Measurements from ENCODE around the gene IRGQ. TPM values are rescaled to one million over a fixed set of nuclear protein-coding genes. Genes with fewer than 3 reads are reported as not detected.
"Not testable (repeated sequence)": the region's sequence is repeated elsewhere in the genome, so short reads cannot be mapped to it uniquely, and the experiment has no call there.

Gene IRGQ
- total and polyA plus RNA-seq, 2 experiments from 2014 or later: 8.4 to 49.6 TPM

DNA sequence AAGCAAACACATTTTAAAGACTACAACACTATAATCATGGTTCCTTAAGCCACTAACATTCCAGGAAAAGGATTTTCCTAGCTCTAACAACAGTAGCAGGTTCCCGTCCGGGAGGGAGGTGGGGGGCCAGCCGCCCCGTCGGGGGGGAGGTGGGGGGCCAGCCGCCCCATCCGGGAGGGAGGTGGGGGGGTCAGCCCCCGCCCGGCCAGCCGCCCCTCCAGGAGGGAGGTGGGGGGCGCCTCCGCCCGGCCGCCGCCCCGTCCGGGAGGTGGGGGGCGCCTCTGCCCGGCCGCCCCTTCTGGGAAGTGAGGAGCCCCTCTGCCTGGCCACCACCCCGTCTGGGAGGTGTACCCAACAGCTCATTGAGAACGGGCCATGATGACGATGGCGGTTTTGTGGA lies 48.0 kb downstream of the IRGQ start:
- H2AFZ ChIP-seq; ATAC-seq; H3K4me3 ChIP-seq; H3K79me2 ChIP-seq (replicated peaks; ENCODE audit: insufficient read depth); H3K27ac Mint-ChIP-seq; H3K4me3 Mint-ChIP-seq; H3K4me1 Mint-ChIP-seq; H3K27me3 Mint-ChIP-seq (ENCODE audit: insufficient read depth, low read depth, poor library complexity); H3K9me2 ChIP-seq (ENCODE audit: insufficient read depth); H3K27me3 ChIP-seq (ENCODE audit: insufficient read depth); H3K36me3 ChIP-seq (ENCODE audit: insufficient read depth); DNase-seq (ENCODE audit: low spot score); H3F3A ChIP-seq (replicated peaks; ENCODE audit: low read depth); H4K20me1 ChIP-seq (replicated peaks; ENCODE audit: insufficient read depth); H3K4me1 ChIP-seq (ENCODE audit: insufficient read depth); H3K4me2 ChIP-seq; H3K27ac ChIP-seq (ENCODE audit: low read depth); H3K9me3 Mint-ChIP-seq: not testable (repeated sequence)
- H3K36me3 Mint-ChIP-seq (ENCODE audit: low read depth): peaks cover 64% of the 10 kb centered on the region

DNA sequence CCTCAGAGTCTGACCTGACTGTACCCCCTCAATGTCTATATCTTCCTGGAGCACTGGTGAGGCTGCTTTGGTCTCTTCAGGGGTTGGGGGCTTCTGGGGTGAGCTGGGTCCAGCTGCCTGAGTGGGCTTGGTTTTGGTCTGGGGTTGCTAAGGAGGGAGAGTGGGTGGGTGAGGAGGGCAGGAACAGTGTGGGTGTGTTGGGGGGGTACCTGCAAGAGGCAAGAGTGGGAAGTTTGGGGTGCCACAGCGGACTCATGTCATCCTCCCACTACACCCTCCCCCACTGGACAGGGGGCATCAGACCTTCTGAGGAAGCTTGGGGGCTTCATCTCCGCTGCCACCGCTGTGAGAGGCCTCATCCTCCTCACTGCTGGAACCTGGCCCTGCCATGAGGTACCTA lies 49.4 kb downstream of the IRGQ start:
- H3K27ac Mint-ChIP-seq: no peak overlapping the region
- TF ChIP-seq CTCF (conservative IDR thresholded peaks at IDR 0.05; ENCODE audit: low read depth in 2 of 2): no peak
- no peak for TF ChIP-seq EZH2phosphoT487 (IDR thresholded peaks at IDR 0.05; ENCODE audit: unreplicated experiment)
- no peak for TF ChIP-seq POLR2AphosphoS5 (IDR thresholded peaks at IDR 0.05; ENCODE audit: low read depth)
- TF ChIP-seq, protein P1, sequence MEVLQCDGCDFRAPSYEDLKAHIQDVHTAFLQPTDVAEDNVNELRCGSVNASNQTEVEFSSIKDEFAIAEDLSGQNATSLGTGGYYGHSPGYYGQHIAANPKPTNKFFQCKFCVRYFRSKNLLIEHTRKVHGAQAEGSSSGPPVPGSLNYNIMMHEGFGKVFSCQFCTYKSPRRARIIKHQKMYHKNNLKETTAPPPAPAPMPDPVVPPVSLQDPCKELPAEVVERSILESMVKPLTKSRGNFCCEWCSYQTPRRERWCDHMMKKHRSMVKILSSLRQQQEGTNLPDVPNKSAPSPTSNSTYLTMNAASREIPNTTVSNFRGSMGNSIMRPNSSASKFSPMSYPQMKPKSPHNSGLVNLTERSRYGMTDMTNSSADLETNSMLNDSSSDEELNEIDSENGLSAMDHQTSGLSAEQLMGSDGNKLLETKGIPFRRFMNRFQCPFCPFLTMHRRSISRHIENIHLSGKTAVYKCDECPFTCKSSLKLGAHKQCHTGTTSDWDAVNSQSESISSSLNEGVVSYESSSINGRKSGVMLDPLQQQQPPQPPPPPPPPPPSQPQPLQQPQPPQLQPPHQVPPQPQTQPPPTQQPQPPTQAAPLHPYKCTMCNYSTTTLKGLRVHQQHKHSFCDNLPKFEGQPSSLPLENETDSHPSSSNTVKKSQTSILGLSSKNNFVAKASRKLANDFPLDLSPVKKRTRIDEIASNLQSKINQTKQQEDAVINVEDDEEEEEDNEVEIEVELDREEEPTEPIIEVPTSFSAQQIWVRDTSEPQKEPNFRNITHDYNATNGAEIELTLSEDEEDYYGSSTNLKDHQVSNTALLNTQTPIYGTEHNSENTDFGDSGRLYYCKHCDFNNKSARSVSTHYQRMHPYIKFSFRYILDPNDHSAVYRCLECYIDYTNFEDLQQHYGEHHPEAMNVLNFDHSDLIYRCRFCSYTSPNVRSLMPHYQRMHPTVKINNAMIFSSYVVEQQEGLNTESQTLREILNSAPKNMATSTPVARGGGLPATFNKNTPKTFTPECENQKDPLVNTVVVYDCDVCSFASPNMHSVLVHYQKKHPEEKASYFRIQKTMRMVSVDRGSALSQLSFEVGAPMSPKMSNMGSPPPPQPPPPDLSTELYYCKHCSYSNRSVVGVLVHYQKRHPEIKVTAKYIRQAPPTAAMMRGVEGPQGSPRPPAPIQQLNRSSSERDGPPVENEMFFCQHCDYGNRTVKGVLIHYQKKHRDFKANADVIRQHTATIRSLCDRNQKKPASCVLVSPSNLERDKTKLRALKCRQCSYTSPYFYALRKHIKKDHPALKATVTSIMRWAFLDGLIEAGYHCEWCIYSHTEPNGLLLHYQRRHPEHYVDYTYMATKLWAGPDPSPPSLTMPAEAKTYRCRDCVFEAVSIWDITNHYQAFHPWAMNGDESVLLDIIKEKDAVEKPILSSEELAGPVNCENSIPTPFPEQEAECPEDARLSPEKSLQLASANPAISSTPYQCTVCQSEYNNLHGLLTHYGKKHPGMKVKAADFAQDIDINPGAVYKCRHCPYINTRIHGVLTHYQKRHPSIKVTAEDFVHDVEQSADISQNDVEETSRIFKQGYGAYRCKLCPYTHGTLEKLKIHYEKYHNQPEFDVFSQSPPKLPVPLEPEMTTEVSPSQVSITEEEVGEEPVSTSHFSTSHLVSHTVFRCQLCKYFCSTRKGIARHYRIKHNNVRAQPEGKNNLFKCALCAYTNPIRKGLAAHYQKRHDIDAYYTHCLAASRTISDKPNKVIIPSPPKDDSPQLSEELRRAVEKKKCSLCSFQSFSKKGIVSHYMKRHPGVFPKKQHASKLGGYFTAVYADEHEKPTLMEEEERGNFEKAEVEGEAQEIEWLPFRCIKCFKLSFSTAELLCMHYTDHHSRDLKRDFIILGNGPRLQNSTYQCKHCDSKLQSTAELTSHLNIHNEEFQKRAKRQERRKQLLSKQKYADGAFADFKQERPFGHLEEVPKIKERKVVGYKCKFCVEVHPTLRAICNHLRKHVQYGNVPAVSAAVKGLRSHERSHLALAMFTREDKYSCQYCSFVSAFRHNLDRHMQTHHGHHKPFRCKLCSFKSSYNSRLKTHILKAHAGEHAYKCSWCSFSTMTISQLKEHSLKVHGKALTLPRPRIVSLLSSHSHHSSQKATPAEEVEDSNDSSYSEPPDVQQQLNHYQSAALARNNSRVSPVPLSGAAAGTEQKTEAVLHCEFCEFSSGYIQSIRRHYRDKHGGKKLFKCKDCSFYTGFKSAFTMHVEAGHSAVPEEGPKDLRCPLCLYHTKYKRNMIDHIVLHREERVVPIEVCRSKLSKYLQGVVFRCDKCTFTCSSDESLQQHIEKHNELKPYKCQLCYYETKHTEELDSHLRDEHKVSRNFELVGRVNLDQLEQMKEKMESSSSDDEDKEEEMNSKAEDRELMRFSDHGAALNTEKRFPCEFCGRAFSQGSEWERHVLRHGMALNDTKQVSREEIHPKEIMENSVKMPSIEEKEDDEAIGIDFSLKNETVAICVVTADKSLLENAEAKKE (CRISPR knock-in tag; IDR thresholded peaks at IDR 0.05): no peak
- TF ChIP-seq ZNF114 (CRISPR knock-in tag; IDR thresholded peaks at IDR 0.05): no peak
- Histone ChIP-seq H3K27me3 (ENCODE audit: insufficient read depth) (no peaks in the 10 kb centered on the region), H3K4me3 (no peak overlapping the region), H2AFZ (no peak overlapping the region), H4K20me1 (replicated peaks; ENCODE audit: insufficient read depth) (no peaks in the 10 kb centered on the region), H3K79me2 (replicated peaks; ENCODE audit: insufficient read depth) (no peaks in the 10 kb centered on the region), H3K36me3 (ENCODE audit: insufficient read depth) (no peaks in the 10 kb centered on the region; the same call in 1 of the 2 replicates), H3F3A (replicated peaks; ENCODE audit: low read depth) (no peaks in the 10 kb centered on the region), H3K4me2 (no peak overlapping the region), H3K4me1 (ENCODE audit: insufficient read depth) (no peaks in the 10 kb centered on the region), H3K27ac (ENCODE audit: low read depth) (no peak overlapping the region), H3K9me2 (ENCODE audit: insufficient read depth) (no peaks in the 10 kb centered on the region)
- no peaks in the 10 kb centered on the region; the same call in 2 of the 3 replicates for H3K9me3 Mint-ChIP-seq
- peaks cover 68% of the 10 kb centered on the region for H3K36me3 Mint-ChIP-seq (ENCODE audit: low read depth)
- no peak for DNase-seq (ENCODE audit: low spot score)
- no peak overlapping the region for H3K4me3 Mint-ChIP-seq
- ATAC-seq: no peak
- H3K4me1 Mint-ChIP-seq: no peaks in the 10 kb centered on the region
- peaks cover 6% of the 10 kb centered on the region for H3K27me3 Mint-ChIP-seq (ENCODE audit: insufficient read depth, low read depth, poor library complexity)
